Measurements from ENCODE around the gene ITGB1BP1.

ITGB1BP1 gene

GRCh38 chr2:9423100-9423921 is at the start of gene ITGB1BP1, which contains the start of gene CPSF3:
ITGB1BP1 (minus strand) TSS chr2:9423528; CDS start chr2:9418697, 4,831 bp downstream.
CPSF3 (plus strand) TSS chr2:9423654; CDS start chr2:9423774, 120 bp downstream.
- DNase-seq (ENCODE audit: low spot score) (peak; percentile 91), FAIRE-seq (peak; percentile 73)

GRCh38 chr2:9472511-9472910 is 49.2 kb upstream of the ITGB1BP1 start:
- DNase-seq (ENCODE audit: low spot score): no peak
- no peak for FAIRE-seq

GRCh38 chr2:9471206-9471605 is 47.9 kb upstream of the ITGB1BP1 start:
- FAIRE-seq (no peak), DNase-seq (ENCODE audit: low spot score) (no peak)

GRCh38 chr2:9467687-9468086 is 44.4 kb upstream of the ITGB1BP1 start:
- no peak for DNase-seq (ENCODE audit: low spot score)
- FAIRE-seq: no peak

- FAIRE-seq (no peak), DNase-seq (ENCODE audit: low spot score) (no peak)
Observed at GRCh38 chr2:9466147-9466683, 42.9 kb upstream of the ITGB1BP1 start.

GRCh38 chr2:9465170-9465569 is 41.8 kb upstream of the ITGB1BP1 start:
- FAIRE-seq (no peak), DNase-seq (ENCODE audit: low spot score) (no peak)

GRCh38 chr2:9463698-9464034 is 40.3 kb upstream of the ITGB1BP1 start:
- no peak for FAIRE-seq
- no peak for DNase-seq (ENCODE audit: low spot score)

GRCh38 chr2:9462886-9463697 is 39.8 kb upstream of the ITGB1BP1 start:
- FAIRE-seq (no peak), DNase-seq (ENCODE audit: low spot score) (no peak)

GRCh38 chr2:9462313-9462712 is 39.0 kb upstream of the ITGB1BP1 start:
- DNase-seq (ENCODE audit: low spot score) (no peak), FAIRE-seq (no peak)

GRCh38 chr2:9461079-9461478 is 37.8 kb upstream of the ITGB1BP1 start:
- FAIRE-seq (no peak), DNase-seq (ENCODE audit: low spot score) (no peak)

- FAIRE-seq: no peak
- no peak for DNase-seq (ENCODE audit: low spot score)
Observed at GRCh38 chr2:9460441-9461017, 37.2 kb upstream of the ITGB1BP1 start.

- FAIRE-seq (no peak), DNase-seq (ENCODE audit: low spot score) (no peak)
Observed at GRCh38 chr2:9451231-9451630, 27.9 kb upstream of the ITGB1BP1 start.

- no peak for FAIRE-seq
- no peak for DNase-seq (ENCODE audit: low spot score)
Observed at GRCh38 chr2:9445089-9445488, 21.8 kb upstream of the ITGB1BP1 start.

- FAIRE-seq: no peak
Observed at GRCh38 chr2:9443526-9443925, 20.2 kb upstream of the ITGB1BP1 start.

GRCh38 chr2:9441556-9441955 is 18.2 kb upstream of the ITGB1BP1 start:
- no peak for FAIRE-seq

More at GRCh38 chr2:9443526-9443925, 20.2 kb upstream of the ITGB1BP1 start:
- DNase-seq (ENCODE audit: low spot score): no peak

GRCh38 chr2:9440058-9440727 is 16.9 kb upstream of the ITGB1BP1 start:
- DNase-seq (ENCODE audit: low spot score): no peak
- no peak for FAIRE-seq

More at GRCh38 chr2:9441556-9441955, 18.2 kb upstream of the ITGB1BP1 start:
- DNase-seq (ENCODE audit: low spot score): no peak

GRCh38 chr2:9439536-9439935 is 16.2 kb upstream of the ITGB1BP1 start:
- no peak for FAIRE-seq
- DNase-seq (ENCODE audit: low spot score): no peak

GRCh38 chr2:9434489-9434888 is 11.2 kb upstream of the ITGB1BP1 start:
- no peak for FAIRE-seq
- no peak for DNase-seq (ENCODE audit: low spot score)

- DNase-seq (ENCODE audit: low spot score) (no peak), FAIRE-seq (no peak)
Observed at GRCh38 chr2:9430316-9431293, 7.3 kb upstream of the ITGB1BP1 start.

GRCh38 chr2:9428965-9429577 is 5.7 kb upstream of the ITGB1BP1 start:
- FAIRE-seq: no peak
- no peak for DNase-seq (ENCODE audit: low spot score)

Data from RCC 7860 (cell line).